Stimulated activated CD8-positive, alpha-beta memory T cell treated with anti-CD3 and anti-CD28 coated beads, Interleukin-2, amount 100 ng/mL, for 1 hour (primary cell): ENCODE data around the gene PSMD1.
"Not testable (repeated sequence)": the region's sequence is repeated elsewhere in the genome, so short reads cannot be mapped to it uniquely, and the experiment has no call there.

ENCODE experiments used
- DNase-seq, 2 donors: peaks; one replicate each; pipeline ENCODE4 v3.0.0-alpha.2; 2020; ENCODE audit warnings: low read depth in 2 of 2

PSMD1 gene

GRCh38 chr2:231115651-231116050, 59.0 kb downstream of the PSMD1 start:
- DNase-seq: no peak

- no peak for DNase-seq
Observed at GRCh38 chr2:231117148-231117547, 60.5 kb downstream of the PSMD1 start.

- no peak for DNase-seq
Observed at GRCh38 chr2:231117922-231118613, 61.4 kb downstream of the PSMD1 start.

- DNase-seq: no peak
Observed at GRCh38 chr2:231118614-231118942, 61.9 kb downstream of the PSMD1 start.

GRCh38 chr2:231123362-231123898, 66.8 kb downstream of the PSMD1 start:
- DNase-seq: no peak

- DNase-seq: no peak
Observed at GRCh38 chr2:231124838-231125568, 68.3 kb downstream of the PSMD1 start, which contains the start of gene HTR2B. Gene HTR2B, minus strand, starts transcription at chr2:231125042. Its CDS starts 1,278 bp downstream, at chr2:231123764.

GRCh38 chr2:231126123-231126522, 69.5 kb downstream of the PSMD1 start:
- no peak for DNase-seq

- DNase-seq: no peak
Observed at GRCh38 chr2:231127480-231127879, 70.8 kb downstream of the PSMD1 start.

- DNase-seq: no peak
Observed at GRCh38 chr2:231127936-231128335, 71.3 kb downstream of the PSMD1 start.

- no peak for DNase-seq
Observed at GRCh38 chr2:231128541-231128940, 71.9 kb downstream of the PSMD1 start.

- DNase-seq: no peak
Observed at GRCh38 chr2:231129216-231129615, 72.5 kb downstream of the PSMD1 start.

GRCh38 chr2:231130336-231131056, 73.8 kb downstream of the PSMD1 start:
- DNase-seq: no peak

- no peak for DNase-seq
Observed at GRCh38 chr2:231132129-231132528, 75.5 kb downstream of the PSMD1 start.

- DNase-seq: no peak
Observed at GRCh38 chr2:231133365-231134099, 76.9 kb downstream of the PSMD1 start.

GRCh38 chr2:231134910-231135655, 78.4 kb downstream of the PSMD1 start:
- no peak for DNase-seq

- no peak for DNase-seq
Observed at GRCh38 chr2:231138699-231139098, 82.0 kb downstream of the PSMD1 start.

- DNase-seq: no peak
Observed at GRCh38 chr2:231139796-231140195, 83.1 kb downstream of the PSMD1 start.

- DNase-seq: not testable (repeated sequence)
Observed at GRCh38 chr2:231140808-231141207, 84.1 kb downstream of the PSMD1 start.

- no peak for DNase-seq
Observed at GRCh38 chr2:231144896-231145295, 88.2 kb downstream of the PSMD1 start.

GRCh38 chr2:231146665-231147064, 90.0 kb downstream of the PSMD1 start:
- DNase-seq: no peak
